ENCODE data around the gene DCXR. TPM values are rescaled to one million over a fixed set of nuclear protein-coding genes. Genes with fewer than 3 reads are reported as not detected.

Gene DCXR
- 100 to 1,000 TPM; 235 to 744 TPM for total RNA-seq

DNA sequence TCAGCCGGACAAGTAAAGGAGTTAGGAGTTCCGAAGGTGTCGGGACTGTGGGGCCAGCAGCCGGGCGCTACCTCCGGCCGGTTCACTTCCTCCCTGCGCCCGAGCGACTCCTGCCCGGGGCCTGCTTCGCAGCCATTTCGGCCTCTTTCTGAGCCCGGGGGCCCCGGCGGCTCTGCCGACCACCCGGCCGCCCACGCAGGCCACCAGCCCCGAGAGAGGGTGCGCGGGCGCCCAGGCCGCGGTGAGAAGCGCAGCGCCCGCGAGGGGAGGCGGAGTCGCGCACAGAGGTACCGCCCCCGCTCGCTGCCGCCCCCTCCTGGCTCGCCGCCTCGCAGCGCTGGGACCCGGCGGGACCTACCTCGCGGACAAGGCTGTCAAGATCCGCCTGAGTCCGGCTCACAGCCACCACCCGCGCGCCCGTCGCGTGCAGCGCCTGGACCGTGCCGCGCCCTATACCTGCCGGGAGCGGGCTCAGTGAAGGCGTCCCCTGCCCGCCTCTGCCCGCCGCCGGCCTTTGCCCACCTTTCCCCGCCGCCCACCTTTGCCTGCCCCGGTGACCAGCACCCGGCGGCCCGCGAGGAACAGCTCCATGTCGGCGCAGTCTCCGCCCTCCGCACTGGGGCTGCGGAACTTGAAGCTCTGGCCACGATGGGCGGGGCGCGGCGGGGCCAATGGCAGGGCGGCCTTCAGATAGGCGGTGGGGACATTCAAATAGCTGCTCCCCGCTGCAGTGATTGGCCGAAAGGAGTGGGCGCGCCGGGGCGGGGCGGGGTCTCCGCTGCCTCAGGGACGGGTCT lies at the start of gene DCXR:
Gene DCXR (minus strand): TSS at position 606 of the 797 bp plus-strand sequence. CDS start 15 bp downstream, at position 591.
- peak within 1 kb of the TSS; percentile 96 to 99 for H3K27ac ChIP-seq
- H3K27me3 ChIP-seq (replicated peaks; ENCODE audit: insufficient read depth) = no peaks in the 10 kb centered on the region
- no peaks in the 10 kb centered on the region for H3K9me3 ChIP-seq
- intact Hi-C loops (cut with DNase I) = loop anchor here (5.0 kb wide), 1 partner anchor 60 kb away; the partner anchor contains the start of gene FASN
- TF ChIP-seq POLR2AphosphoS5 (IDR thresholded peaks at IDR 0.05) (peak; percentile 96), POLR2A (IDR thresholded peaks at IDR 0.05) (peak; percentile 95)
- TF ChIP-seq, protein P1, sequence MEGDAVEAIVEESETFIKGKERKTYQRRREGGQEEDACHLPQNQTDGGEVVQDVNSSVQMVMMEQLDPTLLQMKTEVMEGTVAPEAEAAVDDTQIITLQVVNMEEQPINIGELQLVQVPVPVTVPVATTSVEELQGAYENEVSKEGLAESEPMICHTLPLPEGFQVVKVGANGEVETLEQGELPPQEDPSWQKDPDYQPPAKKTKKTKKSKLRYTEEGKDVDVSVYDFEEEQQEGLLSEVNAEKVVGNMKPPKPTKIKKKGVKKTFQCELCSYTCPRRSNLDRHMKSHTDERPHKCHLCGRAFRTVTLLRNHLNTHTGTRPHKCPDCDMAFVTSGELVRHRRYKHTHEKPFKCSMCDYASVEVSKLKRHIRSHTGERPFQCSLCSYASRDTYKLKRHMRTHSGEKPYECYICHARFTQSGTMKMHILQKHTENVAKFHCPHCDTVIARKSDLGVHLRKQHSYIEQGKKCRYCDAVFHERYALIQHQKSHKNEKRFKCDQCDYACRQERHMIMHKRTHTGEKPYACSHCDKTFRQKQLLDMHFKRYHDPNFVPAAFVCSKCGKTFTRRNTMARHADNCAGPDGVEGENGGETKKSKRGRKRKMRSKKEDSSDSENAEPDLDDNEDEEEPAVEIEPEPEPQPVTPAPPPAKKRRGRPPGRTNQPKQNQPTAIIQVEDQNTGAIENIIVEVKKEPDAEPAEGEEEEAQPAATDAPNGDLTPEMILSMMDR (IDR thresholded peaks at IDR 0.05) = peak; percentile 66 to 94 (median 82)
- H3K36me3 ChIP-seq = no peaks in the 10 kb centered on the region
- peak; percentile 98 for DNase-seq (ENCODE audit: low spot score)
- peaks cover 13% of the 10 kb centered on the region for H3K4me1 ChIP-seq (replicated peaks)
- under 1% methylated on average over 76 of the region's 92 CpGs for WGBS
- H3K4me3 ChIP-seq = peak within 1 kb of the TSS; percentile 72 to 81

DNA sequence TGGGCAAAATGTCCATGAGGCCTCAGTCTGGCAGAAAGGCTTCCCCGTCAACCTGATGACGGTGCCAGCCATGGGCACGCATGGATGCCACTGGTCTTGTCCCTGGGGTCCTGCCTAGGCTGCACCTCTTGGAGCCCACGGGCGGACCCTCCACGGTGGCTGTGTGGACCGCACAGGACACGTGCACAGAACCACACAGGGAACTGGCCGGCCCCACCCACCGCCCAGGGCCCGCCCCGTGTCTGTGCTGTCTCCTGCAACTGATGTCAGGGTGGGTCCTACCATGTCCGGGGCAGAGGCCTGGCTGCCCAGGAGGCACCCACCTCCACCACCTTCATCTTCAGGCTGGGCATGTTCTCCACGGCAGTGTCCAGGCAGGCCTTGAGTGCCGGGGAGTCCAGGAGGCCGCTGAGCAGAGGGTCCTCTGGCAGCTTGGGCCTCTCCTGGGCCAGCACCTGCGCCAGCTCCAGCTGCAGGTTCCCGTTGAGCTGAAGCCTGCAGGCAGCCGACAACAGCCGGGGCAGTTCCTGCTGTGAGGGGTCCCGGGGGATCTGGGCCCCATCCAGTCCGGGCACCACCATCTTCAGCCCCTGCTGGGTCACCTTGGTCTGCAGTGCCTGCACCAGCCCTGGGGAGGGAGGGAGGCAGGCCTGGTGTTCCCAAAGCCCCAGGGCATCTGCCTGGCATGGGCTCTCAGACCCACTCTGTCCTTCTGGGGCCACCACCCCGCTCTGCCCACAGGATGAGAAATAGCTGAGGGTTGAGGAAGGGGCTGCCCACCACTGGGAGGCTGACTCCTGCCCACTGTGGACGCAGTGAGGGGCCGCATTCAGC lies 48.7 kb upstream of the DCXR start:
- no peak for DNase-seq (ENCODE audit: low spot score)
- no peaks in the 10 kb centered on the region for H3K9me3 ChIP-seq
- no peak overlapping the region for H3K27ac ChIP-seq
- H3K4me3 ChIP-seq = no peak overlapping the region
- TF ChIP-seq POLR2A (IDR thresholded peaks at IDR 0.05) (no peak), POLR2AphosphoS5 (IDR thresholded peaks at IDR 0.05) (no peak)
- TF ChIP-seq, protein P1 (IDR thresholded peaks at IDR 0.05) = no peak
- no peaks in the 10 kb centered on the region for H3K27me3 ChIP-seq (replicated peaks; ENCODE audit: insufficient read depth)
- H3K4me1 ChIP-seq (replicated peaks) = no peaks in the 10 kb centered on the region
- peaks cover 92 to 95% of the 10 kb centered on the region in 2 donors for H3K36me3 ChIP-seq
- 89% methylated on average over 18 of the region's 25 CpGs for WGBS
- intact Hi-C loops (cut with DNase I) = no loop called here

DNA sequence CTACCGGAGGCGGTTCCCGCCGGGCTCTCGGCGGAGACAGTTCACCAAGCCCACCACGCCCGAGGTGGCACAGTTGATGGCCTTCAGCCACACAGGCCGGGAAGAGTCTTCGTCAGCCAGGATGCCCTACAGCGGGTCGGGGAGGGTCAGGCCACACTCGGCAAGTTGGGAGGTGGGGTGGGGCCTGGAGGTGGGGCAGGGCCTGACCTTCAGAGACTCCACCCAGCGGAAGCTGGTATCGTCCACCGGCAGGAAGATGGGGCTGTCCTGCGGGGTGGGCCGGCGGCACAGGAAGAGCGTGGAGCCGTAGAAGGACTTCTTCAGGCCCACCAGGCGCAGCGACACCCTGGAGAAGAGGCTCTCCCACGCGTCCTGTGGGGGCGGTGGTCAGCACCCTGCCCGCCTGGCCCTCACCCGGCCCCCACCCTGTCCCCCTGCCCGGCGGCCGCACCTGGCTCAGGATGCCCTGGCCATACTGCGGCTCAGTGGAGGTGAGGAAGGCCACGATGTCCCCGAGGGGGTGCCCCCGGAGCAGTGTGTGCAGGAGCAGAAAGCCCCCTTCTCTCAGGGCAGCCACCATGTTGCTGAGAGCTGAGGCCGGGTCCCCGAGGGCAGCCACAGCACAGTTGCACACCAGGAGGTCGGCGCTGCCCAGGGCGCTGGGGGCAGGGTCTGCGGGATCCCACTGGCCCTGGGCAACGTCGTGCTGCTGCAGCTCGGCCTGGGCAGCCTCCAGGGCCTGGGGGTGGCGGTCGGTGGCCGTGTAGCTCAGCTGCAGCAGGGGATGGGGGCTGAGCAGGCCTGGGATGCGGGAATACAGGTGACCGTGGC lies 47.7 kb upstream of the DCXR start:
- Histone ChIP-seq H3K27me3 (replicated peaks; ENCODE audit: insufficient read depth) (no peaks in the 10 kb centered on the region), H3K36me3 (peaks cover 91 to 95% of the 10 kb centered on the region in 2 donors), H3K4me1 (replicated peaks) (no peaks in the 10 kb centered on the region), H3K9me3 (no peaks in the 10 kb centered on the region), H3K27ac (no peak overlapping the region), H3K4me3 (no peak overlapping the region)
- 86% methylated on average over 38 of the region's 49 CpGs for WGBS
- no peak for DNase-seq (ENCODE audit: low spot score)
- TF ChIP-seq, protein P1 (IDR thresholded peaks at IDR 0.05) = no peak
- TF ChIP-seq POLR2AphosphoS5 (IDR thresholded peaks at IDR 0.05) (no peak), POLR2A (IDR thresholded peaks at IDR 0.05) (no peak)
- intact Hi-C loops (cut with DNase I) = no loop called here

DNA sequence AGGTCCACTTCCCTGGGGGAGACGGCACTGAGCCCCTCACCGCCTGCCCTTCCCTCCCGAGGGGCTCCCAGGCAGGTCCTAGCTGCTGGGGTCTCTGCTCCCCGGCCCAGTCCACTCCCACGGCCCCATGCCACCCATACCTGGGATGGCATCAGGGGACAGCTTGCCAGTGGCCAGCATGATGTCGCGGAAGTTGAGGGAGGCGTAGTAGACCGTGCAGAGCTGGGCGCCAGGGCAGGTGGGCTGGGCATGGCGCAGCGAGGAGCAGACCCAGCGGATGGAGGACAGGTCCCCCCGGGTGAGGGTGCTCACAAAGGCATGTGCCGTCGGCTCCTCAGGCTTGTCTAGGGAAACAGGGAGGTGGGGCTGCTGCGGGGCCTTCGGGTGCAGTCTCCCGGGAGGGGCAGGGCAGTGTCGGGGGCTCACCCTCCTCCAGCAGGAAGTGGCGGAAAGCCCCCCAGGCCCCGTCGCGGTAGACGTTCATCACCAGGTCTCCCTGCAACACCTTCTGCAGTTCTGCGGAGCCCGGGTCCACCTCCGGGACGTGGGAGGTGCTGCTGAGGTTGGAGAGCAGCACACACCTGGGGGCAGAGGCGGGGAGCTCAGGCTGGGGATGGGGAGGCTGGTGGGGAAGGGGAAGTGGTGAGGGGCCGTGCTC lies 47.0 kb upstream of the DCXR start:
- TF ChIP-seq, protein P1 (IDR thresholded peaks at IDR 0.05) = no peak
- no peak overlapping the region for H3K4me3 ChIP-seq
- peaks cover 85 to 90% of the 10 kb centered on the region in 2 donors for H3K36me3 ChIP-seq
- intact Hi-C loops (cut with DNase I) = no loop called here
- H3K9me3 ChIP-seq = no peaks in the 10 kb centered on the region
- H3K4me1 ChIP-seq (replicated peaks) = no peaks in the 10 kb centered on the region
- H3K27ac ChIP-seq = no peak overlapping the region
- H3K27me3 ChIP-seq (replicated peaks; ENCODE audit: insufficient read depth) = no peaks in the 10 kb centered on the region
- WGBS = 87% methylated on average over 30 of the region's 31 CpGs
- no peak for DNase-seq (ENCODE audit: low spot score)
